Gastrocnemius medialis (tissue), 4 donors: ENCODE data around the gene HADHB. TPM values are rescaled to one million over a fixed set of nuclear protein-coding genes. Genes with fewer than 3 reads are reported as not detected.

Source experiments
- ATAC-seq, 2 donors: fragments of 150-250 bp; one replicate each; pipeline ENCODE4 v1.9.1; 2016
- DNase-seq, 2 donors: peaks; one replicate each; pipeline ENCODE4 v3.0.0-alpha.2; 2019
- H3K27ac ChIP-seq, 4 donors: fragments of 200-600 bp; sonication (generic); 1 replicate in 1 of 4; 2 replicates in 3 of 4; pipeline ENCODE4 v1.5.1; 2016 to 2018; ENCODE audit warnings: mild to moderate bottlenecking in 2 of 4, moderate library complexity in 1 of 4
- H3K27me3 ChIP-seq, 3 donors: fragments of 200-600 bp; sonication (generic) in 2 of 3; 1 replicate in 1 of 3; 2 replicates in 2 of 3; pipeline versions ENCODE4 v1.5.1 to v1.6.0; 2016 to 2019; ENCODE audit warnings: mild to moderate bottlenecking in 1 of 3, moderate library complexity in 1 of 3
- H3K36me3 ChIP-seq, 2 donors: fragments of 200-600 bp; sonication (generic) in 1 of 2; one replicate each; pipeline ENCODE4 v1.5.1; 2017 to 2018
- H3K4me1 ChIP-seq, 2 donors: fragments of 200-600 bp; sonication (generic) in 1 of 2; one replicate each; pipeline ENCODE4 v1.5.1; 2016 to 2017; ENCODE audit warnings: mild to moderate bottlenecking in 2 of 2
- H3K4me3 ChIP-seq, 4 donors: fragments of 200-600 bp; sonication (generic) in 3 of 4; 1 replicate in 1 of 4; 2 replicates in 3 of 4; pipeline ENCODE4 v1.5.1; 2016 to 2019; ENCODE audit warnings: mild to moderate bottlenecking in 2 of 4
- H3K9me3 ChIP-seq, 3 donors: fragments of 200-600 bp; sonication (generic) in 2 of 3; 1 replicate in 1 of 3; 2 replicates in 2 of 3; pipeline ENCODE4 v1.5.1; 2016 to 2019
- POLR2A ChIP-seq, 2 donors: fragments of 450-650 bp; IDR thresholded peaks; one replicate each; pipeline ENCODE4 v1.6.1; 2017; ENCODE audit warnings: antibody characterized with exemption in 2 of 2, mild to moderate bottlenecking in 2 of 2, moderate library complexity in 2 of 2
- in situ Hi-C, 4 donors: fragments of 200-750 bp; cut with MboI; loops; one replicate each; pipeline versions ENCODE4 v1.15.0 to v1.8.0; 2017; ENCODE audit warnings: low sequenced_read_pairs in 4 of 4
- intact Hi-C: fragments of 100-400 bp; cut with DNase I; formaldehyde crosslinking; loops from one replicate; pipeline ENCODE4 v1.15.1; 2023; ENCODE audit warnings: low total_unique reads
- total RNA-seq, 4 donors: library from RNA; depleted of rRNA; stranded (reverse); fragments of >200 nt; gene quantifications; one replicate each; pipeline versions ENCODE4 v1.1.0 to v1.2.3, GENCODE V29; 2016
- TF ChIP-seq, protein P1 (sequence below), 5 experiments: fragments of 450-650 bp in 3 of 5; fragments of 200-600 bp in 2 of 5; sonication (generic) in 2 of 5; IDR thresholded peaks in 4 of 5; conservative IDR thresholded peaks in 1 of 5; 1 replicate in 4 of 5; 2 replicates in 1 of 5; pipeline ENCODE4 v1.5.1; 2016 to 2019; ENCODE audit warnings: antibody characterized with exemption in 5 of 5, mild to moderate bottlenecking in 3 of 5, moderate library complexity in 3 of 5

HADHB gene
- total RNA-seq, 4 donors from 2014 or later, result 719 to 936 (median 781) TPM

DNA sequence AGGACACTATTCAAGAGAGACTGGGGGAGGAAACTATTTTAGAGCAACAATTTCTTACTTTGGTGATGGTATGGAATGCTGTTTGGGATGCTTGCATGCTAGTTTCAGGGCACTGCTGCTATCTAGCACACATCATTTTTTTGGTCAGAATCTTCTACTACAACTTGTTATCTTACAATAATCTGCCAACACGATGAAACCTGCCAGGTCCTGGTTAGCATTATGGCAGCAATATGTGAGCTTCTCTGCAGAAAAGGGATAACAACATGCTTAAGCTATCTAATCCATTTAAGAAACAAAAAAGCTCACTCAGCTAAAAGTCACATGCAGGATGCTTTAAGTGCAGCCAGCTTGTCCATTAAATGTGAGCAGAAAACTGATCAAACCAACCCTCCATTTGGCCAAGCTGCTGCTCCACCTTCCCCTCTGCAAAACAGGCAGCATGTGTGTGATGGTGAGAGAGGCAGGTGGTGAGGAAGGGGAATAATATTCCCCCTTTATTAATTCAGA is 41.7 kb upstream of the HADHB start:
- intact Hi-C loops, result no loop called here
- no peak for DNase-seq
- Histone ChIP-seq H3K27me3 (no peaks in the 10 kb centered on the region), H3K27ac (no peak overlapping the region), H3K9me3 (no peaks in the 10 kb centered on the region), H3K36me3 (peaks cover 10 to 97% of the 10 kb centered on the region in 2 donors), H3K4me1 (no peaks in the 10 kb centered on the region), H3K4me3 (no peak overlapping the region)
- no peak for ATAC-seq
- in situ Hi-C loops, result no loop called here
- TF ChIP-seq, protein P1, sequence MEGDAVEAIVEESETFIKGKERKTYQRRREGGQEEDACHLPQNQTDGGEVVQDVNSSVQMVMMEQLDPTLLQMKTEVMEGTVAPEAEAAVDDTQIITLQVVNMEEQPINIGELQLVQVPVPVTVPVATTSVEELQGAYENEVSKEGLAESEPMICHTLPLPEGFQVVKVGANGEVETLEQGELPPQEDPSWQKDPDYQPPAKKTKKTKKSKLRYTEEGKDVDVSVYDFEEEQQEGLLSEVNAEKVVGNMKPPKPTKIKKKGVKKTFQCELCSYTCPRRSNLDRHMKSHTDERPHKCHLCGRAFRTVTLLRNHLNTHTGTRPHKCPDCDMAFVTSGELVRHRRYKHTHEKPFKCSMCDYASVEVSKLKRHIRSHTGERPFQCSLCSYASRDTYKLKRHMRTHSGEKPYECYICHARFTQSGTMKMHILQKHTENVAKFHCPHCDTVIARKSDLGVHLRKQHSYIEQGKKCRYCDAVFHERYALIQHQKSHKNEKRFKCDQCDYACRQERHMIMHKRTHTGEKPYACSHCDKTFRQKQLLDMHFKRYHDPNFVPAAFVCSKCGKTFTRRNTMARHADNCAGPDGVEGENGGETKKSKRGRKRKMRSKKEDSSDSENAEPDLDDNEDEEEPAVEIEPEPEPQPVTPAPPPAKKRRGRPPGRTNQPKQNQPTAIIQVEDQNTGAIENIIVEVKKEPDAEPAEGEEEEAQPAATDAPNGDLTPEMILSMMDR (IDR thresholded peaks at IDR 0.05 in 4 of 5, conservative IDR thresholded peaks at IDR 0.05 in 1 of 5), result no peak
- no peak for TF ChIP-seq POLR2A (IDR thresholded peaks at IDR 0.05)

DNA sequence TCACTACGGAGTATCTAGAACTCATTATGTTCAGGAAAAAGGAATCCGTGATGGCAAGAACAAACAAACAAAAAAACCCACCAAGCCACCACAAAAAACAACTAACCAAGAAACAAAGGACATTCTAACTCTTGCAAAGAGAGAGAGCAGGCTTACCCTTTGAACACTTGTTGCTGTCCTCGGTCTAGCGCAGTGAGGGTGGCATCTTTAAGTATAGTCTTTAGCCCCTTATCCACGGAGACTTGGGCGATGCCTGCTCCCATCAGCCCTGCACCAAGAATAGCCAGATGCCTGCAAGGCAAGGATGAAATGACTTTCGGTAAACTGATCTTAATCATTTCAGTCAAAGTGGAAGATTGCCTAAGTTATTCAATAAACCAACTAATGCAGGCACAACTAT is 40.8 kb upstream of the HADHB start:
- no peak for DNase-seq
- Histone ChIP-seq H3K4me3 (no peak overlapping the region), H3K36me3 (peaks cover 10 to 97% of the 10 kb centered on the region in 2 donors), H3K27me3 (no peaks in the 10 kb centered on the region), H3K9me3 (no peaks in the 10 kb centered on the region), H3K4me1 (no peaks in the 10 kb centered on the region), H3K27ac (no peak overlapping the region)
- intact Hi-C loops, result no loop called here
- no peak for ATAC-seq
- in situ Hi-C loops, result no loop called here
- no peak for TF ChIP-seq POLR2A (IDR thresholded peaks at IDR 0.05)
- TF ChIP-seq, protein P1 (IDR thresholded peaks at IDR 0.05 in 4 of 5, conservative IDR thresholded peaks at IDR 0.05 in 1 of 5), result no peak

DNA sequence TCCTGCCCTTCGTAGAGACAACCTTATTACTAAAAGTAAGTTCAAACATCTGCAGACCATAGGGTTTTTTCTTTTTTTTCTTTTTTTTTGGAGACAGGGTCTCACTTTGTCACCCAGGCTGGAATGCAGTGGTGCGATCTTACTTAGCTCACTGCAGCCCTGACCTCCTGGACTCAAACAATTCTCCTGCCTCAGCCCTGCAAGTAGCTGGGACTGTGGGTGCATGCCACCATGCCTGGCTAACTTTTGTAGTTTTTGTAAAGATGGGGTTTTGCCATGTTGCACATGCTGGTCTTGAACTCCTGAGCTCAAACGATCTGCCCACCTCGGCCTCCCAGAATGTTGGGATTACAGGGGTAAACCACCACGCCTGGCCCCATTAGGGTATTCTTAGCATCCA is 32.7 kb upstream of the HADHB start:
- no peaks in the 10 kb centered on the region for H3K27me3 ChIP-seq
- H3K4me3 ChIP-seq, result no peak overlapping the region
- ATAC-seq (no peak), DNase-seq (no peak)
- no peak for TF ChIP-seq POLR2A (IDR thresholded peaks at IDR 0.05)
- TF ChIP-seq, protein P1 (IDR thresholded peaks at IDR 0.05 in 4 of 5, conservative IDR thresholded peaks at IDR 0.05 in 1 of 5), result no peak
- in situ Hi-C loops (no loop called here), intact Hi-C loops (no loop called here)
- H3K4me1 ChIP-seq, result no peaks in the 10 kb centered on the region
- no peaks in the 10 kb centered on the region for H3K9me3 ChIP-seq
- peaks cover 10 to 92% of the 10 kb centered on the region in 2 donors for H3K36me3 ChIP-seq
- no peak overlapping the region for H3K27ac ChIP-seq

DNA sequence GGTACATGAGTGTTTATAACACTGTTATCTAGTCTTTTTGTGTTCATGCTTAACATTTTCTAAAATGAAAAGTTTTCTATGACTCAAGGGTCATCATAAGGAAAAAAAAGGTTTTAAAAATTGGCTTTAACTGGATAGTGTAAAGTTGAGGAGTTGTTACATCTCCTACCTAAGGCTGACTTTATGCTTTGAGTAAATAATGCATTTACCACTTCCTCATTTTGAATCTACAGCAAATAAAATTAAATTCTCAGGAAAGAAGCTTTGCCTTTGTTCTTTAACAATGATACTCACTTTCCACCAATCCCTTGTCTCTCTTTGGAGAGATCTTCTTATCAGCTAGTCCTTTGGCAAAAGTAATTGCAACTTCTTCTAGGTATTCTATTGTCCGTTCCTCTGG is 30.0 kb upstream of the HADHB start:
- Histone ChIP-seq H3K4me1 (no peaks in the 10 kb centered on the region), H3K36me3 (peaks cover 10 to 77% of the 10 kb centered on the region in 2 donors), H3K4me3 (no peak overlapping the region), H3K27me3 (no peaks in the 10 kb centered on the region), H3K9me3 (no peaks in the 10 kb centered on the region), H3K27ac (no peak overlapping the region)
- DNase-seq, result no peak
- ATAC-seq, result no peak
- TF ChIP-seq, protein P1 (IDR thresholded peaks at IDR 0.05 in 4 of 5, conservative IDR thresholded peaks at IDR 0.05 in 1 of 5), result no peak
- no peak for TF ChIP-seq POLR2A (IDR thresholded peaks at IDR 0.05)
- in situ Hi-C loops (no loop called here), intact Hi-C loops (no loop called here)

DNA sequence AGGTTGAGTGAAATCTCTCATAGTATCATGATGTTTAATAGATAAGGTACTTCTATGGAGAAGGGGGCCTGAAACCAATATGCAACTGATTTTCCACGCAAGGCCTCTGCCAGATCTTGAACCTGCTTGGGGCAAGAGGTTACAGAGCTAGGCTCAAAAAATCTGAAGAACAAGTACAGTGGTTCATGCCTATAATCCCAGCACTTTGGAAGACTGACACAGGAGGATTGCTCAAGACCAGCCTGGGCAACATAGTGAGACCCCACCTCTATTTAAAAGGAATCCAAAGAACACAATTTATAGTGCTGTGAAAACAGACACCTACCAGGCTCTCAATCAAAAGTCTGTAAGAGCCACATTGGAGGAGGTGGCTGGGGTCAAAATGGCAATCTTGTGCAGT is 28.9 kb upstream of the HADHB start:
- no peaks in the 10 kb centered on the region for H3K27me3 ChIP-seq
- in situ Hi-C loops (no loop called here), intact Hi-C loops (no loop called here)
- no peak overlapping the region for H3K4me3 ChIP-seq
- ATAC-seq (no peak), DNase-seq (no peak)
- TF ChIP-seq, protein P1 (IDR thresholded peaks at IDR 0.05 in 4 of 5, conservative IDR thresholded peaks at IDR 0.05 in 1 of 5), result no peak
- no peak for TF ChIP-seq POLR2A (IDR thresholded peaks at IDR 0.05)
- no peaks in the 10 kb centered on the region for H3K9me3 ChIP-seq
- H3K4me1 ChIP-seq, result no peaks in the 10 kb centered on the region
- H3K27ac ChIP-seq, result no peak overlapping the region
- peaks cover 10 to 66% of the 10 kb centered on the region in 2 donors for H3K36me3 ChIP-seq
